Heart left ventricle (tissue), 16 donors: ENCODE measurements around the gene TPD52L2. TPM values are rescaled to one million over a fixed set of nuclear protein-coding genes. Genes with fewer than 3 reads are reported as not detected.
"Not testable (repeated sequence)": the region's sequence is repeated elsewhere in the genome, so short reads cannot be mapped to it uniquely, and the experiment has no call there.

Source experiments
- ATAC-seq, 4 donors: fragments of 200-7000 bp; cut with Tn5 transposase; one replicate each; pipeline ENCODE4 v1.9.1; 2020 to 2022; ENCODE audit warnings: moderate library complexity in 4 of 4, mild to moderate bottlenecking in 3 of 4, moderate number of reproducible peaks in 1 of 4
- DNase-seq, 5 donors: peaks; one replicate each; pipeline ENCODE4 v3.0.0-alpha.2; 2020
- H3K27ac ChIP-seq, 12 donors: fragments of 200-600 bp; sonication (generic) in 4 of 12; one replicate each; pipeline versions ENCODE4 v1.5.0 to v1.8.0; 2016 to 2022; ENCODE audit warnings: mild to moderate bottlenecking in 2 of 12
- H3K27me3 ChIP-seq, 9 donors: fragments of 200-600 bp; sonication (generic) in 2 of 9; one replicate each; pipeline versions ENCODE4 v1.5.1 to v1.8.0; 2016 to 2022; ENCODE audit warnings: mild to moderate bottlenecking in 3 of 9
- H3K36me3 ChIP-seq, 9 donors: fragments of 200-600 bp; sonication (generic) in 2 of 9; one replicate each; pipeline versions ENCODE4 v1.5.0 to v1.8.0; 2018 to 2022; ENCODE audit warnings: mild to moderate bottlenecking in 2 of 9
- H3K4me1 ChIP-seq, 12 donors: fragments of 200-600 bp; sonication (generic) in 4 of 12; one replicate each; pipeline versions ENCODE4 v1.5.0 to v1.8.0; 2016 to 2022; ENCODE audit warnings: mild to moderate bottlenecking in 3 of 12
- H3K4me3 ChIP-seq, 12 donors: fragments of 200-600 bp; sonication (generic) in 4 of 12; one replicate each; pipeline versions ENCODE4 v1.5.0 to v1.8.0; 2017 to 2022; ENCODE audit warnings: mild to moderate bottlenecking in 9 of 12, moderate library complexity in 4 of 12
- H3K9me3 ChIP-seq, 12 donors: fragments of 200-600 bp; sonication (generic) in 4 of 12; one replicate each; pipeline versions ENCODE4 v1.5.0 to v1.8.0; 2016 to 2022; ENCODE audit warnings: mild to moderate bottlenecking in 1 of 12
- POLR2A ChIP-seq, 2 donors: fragments of 450-650 bp; IDR thresholded peaks; one replicate each; pipeline ENCODE4 v1.6.1; 2017; ENCODE audit warnings: antibody characterized with exemption in 2 of 2, mild to moderate bottlenecking in 2 of 2, moderate library complexity in 2 of 2
- WGBS, 4 donors: extraction: QIAGEN DNeasy Blood & Tissue Kit in 2 of 4; methylation state at CpG; one replicate each; pipeline versions ENCODE4 v1.1.5 to v1.1.7; 2013 to 2018; 5-methylcytosine and 5-hydroxymethylcytosine counted together
- intact Hi-C, 10 donors: fragments of 100-400 bp; cut with DNase I; formaldehyde crosslinking; loops; one replicate each; pipeline versions ENCODE4 v1.11.1 to v1.14.2; 2022
- polyA plus RNA-seq, 2 donors: library from polyadenylated mRNA; stranded (reverse); fragments of 200-250 nt; gene quantifications; one replicate each; pipeline ENCODE4 v1.2.3, GENCODE V29; 2013
- total RNA-seq, 9 donors: library from RNA; depleted of rRNA in 2 of 9; stranded (reverse); fragments of >200 nt in 2 of 9; fragmentation: NEBNext Ultra II Directional in 3 of 9; extraction: Animal tissue kit (Norgen Biotek cat#: 25700) in 3 of 9; gene quantifications; one replicate each; pipeline versions ENCODE4 v1.1.0 to v1.2.4, GENCODE V29; 2016 to 2023
- TF ChIP-seq, protein P1 (sequence below), 12 donors: fragments of 200-600 bp; sonication (generic) in 4 of 12; IDR thresholded peaks; one replicate each; pipeline versions ENCODE4 v1.5.0 to v1.8.0; 2018 to 2022; ENCODE audit warnings: antibody characterized with exemption in 12 of 12, mild to moderate bottlenecking in 5 of 12
- donor health status: ischemic (EF 13 %, LVEDD 7.1; RV severe dilation, severe dysfunction).
- donor health status: healthy with polysubstance abuse.
- donor health status: DM: no; HTN: yes; CAD: no.
- donor health status: DM: no; HTN: no; CAD: no.
- donor health status: ischemic (EF 25% LVEDD 6.9; RV normal size, moderate dysfunction).
- donor health status: ischemic (EF 25% LVEDD 5.7; RV mildly dilated, moderate dysfunction).
- donor health status: healthy.
- donor health status: DM: yes; HTN: yes; CAD: no.
- donor health status: ischemic (EF 35%, LVEDD 5.7; RV mildly dilated, moderate dysfunction).
- donor health status: nonischemic (EF 11% LVEDD 7.7; RV severe dilation, severe dysfunction).
- donor health status: DM: yes; HTN: yes; CAD: no.
- donor health status: PGD.
- donor health status: ischemic (EF 29% LVEDD 5.4; RV normal size, mild dysfunction).
- donor health status: nonischemic (EF 23%, LVEDD 6.1; RV moderate dilation, normal function).

Gene TPD52L2
- total and polyA plus RNA-seq, 11 donors = 44.4 to 179 (median 72.2) TPM

DNA sequence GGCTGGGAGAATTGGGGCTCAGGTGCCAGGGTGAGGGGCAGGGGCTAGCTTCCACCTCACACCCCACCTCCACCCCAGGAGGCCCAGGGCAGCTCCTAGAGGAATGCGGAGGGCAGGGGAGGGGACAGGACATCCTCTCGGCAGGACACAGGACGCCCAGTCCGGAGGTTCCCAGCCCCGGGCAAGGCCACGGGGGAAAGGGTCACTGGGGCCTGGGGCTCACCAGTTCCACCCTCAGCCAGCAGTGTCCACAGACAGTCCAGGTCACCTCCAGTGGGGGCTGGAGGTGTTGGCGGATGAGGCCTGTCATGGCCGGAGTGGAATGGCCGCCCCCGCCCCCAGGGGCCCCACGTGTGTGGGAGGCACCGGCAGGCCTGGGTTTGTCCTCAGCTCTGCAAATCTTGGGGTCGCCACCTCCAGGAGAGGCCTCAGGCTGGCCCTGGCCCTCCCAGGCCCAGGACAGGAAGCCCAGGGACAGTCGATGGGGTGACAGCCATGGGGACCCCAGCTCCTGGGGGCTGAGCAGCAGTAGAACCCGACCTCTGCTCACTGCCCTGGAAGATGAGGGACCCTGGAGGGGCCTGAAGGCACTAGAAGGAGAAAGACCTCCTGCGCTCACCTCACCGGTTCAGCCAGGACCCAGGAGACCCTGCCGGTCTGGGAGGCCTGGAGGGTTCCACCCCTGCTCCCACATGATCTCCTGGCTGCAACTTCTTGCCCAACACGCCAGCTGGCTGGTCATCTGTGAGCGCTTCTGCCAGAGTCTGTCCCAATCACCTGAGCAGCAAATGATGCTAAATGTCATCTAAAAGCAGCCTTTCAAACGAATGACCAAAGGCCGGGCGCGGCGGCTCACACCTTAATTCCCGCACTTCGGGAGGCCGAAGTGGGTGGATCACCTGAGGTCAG lies 16.8 kb upstream of the TPD52L2 start:
- TF ChIP-seq POLR2A (IDR thresholded peaks at IDR 0.05) = no peak
- TF ChIP-seq, protein P1, sequence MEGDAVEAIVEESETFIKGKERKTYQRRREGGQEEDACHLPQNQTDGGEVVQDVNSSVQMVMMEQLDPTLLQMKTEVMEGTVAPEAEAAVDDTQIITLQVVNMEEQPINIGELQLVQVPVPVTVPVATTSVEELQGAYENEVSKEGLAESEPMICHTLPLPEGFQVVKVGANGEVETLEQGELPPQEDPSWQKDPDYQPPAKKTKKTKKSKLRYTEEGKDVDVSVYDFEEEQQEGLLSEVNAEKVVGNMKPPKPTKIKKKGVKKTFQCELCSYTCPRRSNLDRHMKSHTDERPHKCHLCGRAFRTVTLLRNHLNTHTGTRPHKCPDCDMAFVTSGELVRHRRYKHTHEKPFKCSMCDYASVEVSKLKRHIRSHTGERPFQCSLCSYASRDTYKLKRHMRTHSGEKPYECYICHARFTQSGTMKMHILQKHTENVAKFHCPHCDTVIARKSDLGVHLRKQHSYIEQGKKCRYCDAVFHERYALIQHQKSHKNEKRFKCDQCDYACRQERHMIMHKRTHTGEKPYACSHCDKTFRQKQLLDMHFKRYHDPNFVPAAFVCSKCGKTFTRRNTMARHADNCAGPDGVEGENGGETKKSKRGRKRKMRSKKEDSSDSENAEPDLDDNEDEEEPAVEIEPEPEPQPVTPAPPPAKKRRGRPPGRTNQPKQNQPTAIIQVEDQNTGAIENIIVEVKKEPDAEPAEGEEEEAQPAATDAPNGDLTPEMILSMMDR (IDR thresholded peaks at IDR 0.05) = no peak
- Histone ChIP-seq H3K36me3 (no peaks in the 10 kb centered on the region), H3K27me3 (peaks cover 0 to 32% (median 0%) of the 10 kb centered on the region in 9 donors), H3K27ac (peak overlapping the region; percentile 71 to 96 (median 84)), H3K4me1 (peaks cover 0 to 62% (median 45%) of the 10 kb centered on the region in 12 donors), H3K4me3 (no peak overlapping the region), H3K9me3 (no peaks in the 10 kb centered on the region)
- DNase-seq (peak in 4 of 5 donors; percentile 61 to 73 (median 66)), ATAC-seq (peak; percentile 15 to 52 (median 38))
- intact Hi-C loops = no loop called here
- WGBS, 4 donors = 63 to 79% (median 71%) methylated on average over 18 to 28 of the region's 28 CpGs

GRCh38 chr20:63850689-63851547 lies 14.2 kb upstream of the TPD52L2 start:
- peaks cover 12 to 68% (median 52%) of the 10 kb centered on the region in 12 donors for H3K4me1 ChIP-seq
- H3K9me3 ChIP-seq = no peaks in the 10 kb centered on the region
- no peak overlapping the region for H3K4me3 ChIP-seq
- peaks cover 0 to 6% (median 0%) of the 10 kb centered on the region in 9 donors for H3K27me3 ChIP-seq
- H3K27ac ChIP-seq = peak overlapping the region in 1 of 12 donors; percentile 42
- intact Hi-C loops = no loop called here
- no peak for ATAC-seq
- TF ChIP-seq, protein P1 (IDR thresholded peaks at IDR 0.05) = no peak
- no peak for TF ChIP-seq POLR2A (IDR thresholded peaks at IDR 0.05)
- DNase-seq = no peak
- 84 to 90% (median 87%) methylated on average over 27 of the region's 27 CpGs for WGBS, 4 donors
- H3K36me3 ChIP-seq = no peaks in the 10 kb centered on the region

GRCh38 chr20:63851548-63851943 lies 13.5 kb upstream of the TPD52L2 start:
- intact Hi-C loops, ATAC-seq, H3K27me3 ChIP-seq, H3K36me3 ChIP-seq, DNase-seq, H3K4me3 ChIP-seq, H3K9me3 ChIP-seq: not testable (repeated sequence)
- 87 to 97% (median 96%) methylated on average over 14 of the region's 14 CpGs for WGBS, 4 donors
- H3K4me1 ChIP-seq = peaks cover 17 to 67% (median 50%) of the 10 kb centered on the region in 12 donors
- H3K27ac ChIP-seq = peak overlapping the region in 2 of 12 donors; percentile 22 to 42

DNA sequence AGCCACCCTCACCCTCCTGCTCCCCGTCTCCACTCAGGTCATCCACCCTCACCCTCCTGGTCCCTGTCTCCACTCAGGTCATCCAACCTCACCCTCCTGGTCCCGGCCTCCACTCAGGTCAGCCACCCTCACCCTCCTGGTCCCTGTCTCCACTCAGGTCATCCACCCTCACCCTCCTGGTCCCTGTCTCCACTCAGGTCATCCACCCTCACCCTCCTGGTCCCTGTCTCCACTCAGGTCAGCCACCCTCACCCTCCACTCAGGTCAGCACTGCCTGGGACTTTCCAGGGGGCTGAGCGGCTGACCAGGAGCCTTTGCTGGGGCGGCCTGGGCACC lies 11.4 kb upstream of the TPD52L2 start:
- 58 to 64% (median 61%) methylated on average over 4 of the region's 4 CpGs for WGBS, 4 donors
- H3K27me3 ChIP-seq, ATAC-seq, DNase-seq, H3K36me3 ChIP-seq, H3K9me3 ChIP-seq: not testable (repeated sequence)
- H3K27ac ChIP-seq = peak overlapping the region; percentile 82 to 96 (median 90)
- H3K4me3 ChIP-seq = peak overlapping the region in 1 of 12 donors; percentile 41
- peaks cover 21 to 67% (median 50%) of the 10 kb centered on the region in 12 donors for H3K4me1 ChIP-seq
- intact Hi-C loops = loop anchor here in 1 of 10 donors (2.0 kb wide), 1 partner anchor 23 kb away; the partner anchor contains the start of gene ZBTB46
